Activated CD8-positive, alpha-beta memory T cell treated with anti-CD3 and anti-CD28 coated beads for 36 hours (primary cell): Measurements from ENCODE around the gene TAF1D. TPM values are rescaled to one million over a fixed set of nuclear protein-coding genes. Genes with fewer than 3 reads are reported as not detected.
"Not testable (repeated sequence)": the region's sequence is repeated elsewhere in the genome, so short reads cannot be mapped to it uniquely, and the experiment has no call there.

ENCODE experiments used
- CTCF ChIA-PET: fragments of 350-600 bp; sonication (Branson Sonifier 250); formaldehyde crosslinking; loops from one replicate; lab custom pipeline; 2021; ENCODE audit warnings: antibody characterized with exemption; lab: Charles Lee
- POLR2A ChIA-PET: fragments of 350-600 bp; sonication (Branson Sonifier 250); formaldehyde crosslinking; loops from one replicate; lab custom pipeline; 2021; ENCODE audit warnings: antibody characterized with exemption; lab: Charles Lee
- total RNA-seq, 2 experiments: library from RNA; stranded (reverse); gene quantifications; one replicate each; pipeline ENCODE4 v1.2.3, GENCODE V29; 2021

The TAF1D gene, protein sequence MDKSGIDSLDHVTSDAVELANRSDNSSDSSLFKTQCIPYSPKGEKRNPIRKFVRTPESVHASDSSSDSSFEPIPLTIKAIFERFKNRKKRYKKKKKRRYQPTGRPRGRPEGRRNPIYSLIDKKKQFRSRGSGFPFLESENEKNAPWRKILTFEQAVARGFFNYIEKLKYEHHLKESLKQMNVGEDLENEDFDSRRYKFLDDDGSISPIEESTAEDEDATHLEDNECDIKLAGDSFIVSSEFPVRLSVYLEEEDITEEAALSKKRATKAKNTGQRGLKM
- total RNA-seq: 100 to 1,000 TPM; 284 to 296 TPM

GRCh38 chr11:93741094-93741881 lies at the start of gene TAF1D, which contains the start of gene C11orf54:
TAF1D (minus strand) TSS chr11:93741495; CDS start chr11:93739304, 2,191 bp downstream.
C11orf54 (plus strand) TSS chr11:93741672; CDS start chr11:93747394, 5,722 bp downstream.
- ChIA-PET POLR2A (interaction anchor here (0.6 to 4.5 kb wide), 10 partner anchors 11 to 803 kb away, joined by 3 to 61 read pairs (median 4); partner anchors contain the start of genes CEP295, FUT4 and MED17), CTCF (interaction anchor here (2.5 kb wide), 1 partner anchor 43 kb away, joined by 10 read pairs; the partner anchor contains the start of gene MED17)

GRCh38 chr11:93784935-93785360 lies 43.7 kb upstream of the TAF1D start:
- ChIA-PET POLR2A (interaction anchor here (2.3 kb wide), 1 partner anchor 47 kb away, joined by 6 read pairs; no protein-coding TSS in a partner anchor), CTCF (no interaction called here)

- ChIA-PET CTCF (interaction anchor here (0.8 to 1.2 kb wide), 4 partner anchors 19 to 123 kb away, joined by 3 to 10 read pairs (median 3); partner anchors contain the start of genes C11orf54, CEP295 and TAF1D), POLR2A (interaction anchor here (0.6 to 2.9 kb wide), 9 partner anchors 14 to 580 kb away, joined by 3 to 61 read pairs (median 6); partner anchors contain the start of genes C11orf54, CEP295, PANX1 and TAF1D)
Observed at GRCh38 chr11:93784145-93784934, 43.0 kb upstream of the TAF1D start, which contains the start of gene MED17. MED17 (plus strand) TSS chr11:93784282; CDS start chr11:93784514, 232 bp downstream.

GRCh38 chr11:93783765-93784144 lies 42.5 kb upstream of the TAF1D start:
- POLR2A ChIA-PET: interaction anchor here (0.6 to 2.9 kb wide), 10 partner anchors 13 to 579 kb away, joined by 3 to 61 read pairs (median 6); partner anchors contain the start of genes C11orf54, CEP295, PANX1 and TAF1D
- CTCF ChIA-PET: interaction anchor here (0.8 to 1.2 kb wide), 4 partner anchors 19 to 122 kb away, joined by 3 to 10 read pairs (median 3); partner anchors contain the start of genes C11orf54, CEP295 and TAF1D

DNA sequence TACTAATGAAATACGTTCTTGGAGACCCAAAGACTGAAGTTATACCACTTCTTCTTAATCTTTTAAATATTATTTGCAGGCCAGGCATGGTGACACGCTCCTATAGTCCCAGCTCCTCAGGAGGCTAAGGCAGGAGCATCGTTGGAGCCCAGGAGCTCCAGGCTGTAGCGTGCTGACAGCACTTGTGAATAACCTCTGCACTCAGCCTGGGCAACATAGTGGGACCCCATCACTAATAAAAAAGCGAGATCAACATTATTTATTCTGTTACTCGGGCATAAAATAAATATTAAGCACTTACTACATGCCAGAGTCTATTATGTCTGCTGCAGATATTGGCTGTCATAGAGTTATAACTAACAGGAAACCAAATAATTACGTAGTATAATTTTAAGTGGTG lies 42.1 kb upstream of the TAF1D start:
- ChIA-PET POLR2A (interaction anchor here (0.6 to 2.9 kb wide), 7 partner anchors 19 to 345 kb away, joined by 3 to 61 read pairs (median 7); partner anchors contain the start of genes C11orf54, CEP295, PANX1 and TAF1D), CTCF (interaction anchor here (0.9 to 1.2 kb wide), 3 partner anchors 42 to 122 kb away, joined by 3 to 10 read pairs (median 3); partner anchors contain the start of genes C11orf54, CEP295 and TAF1D)

GRCh38 chr11:93775289-93775688 lies 34.0 kb upstream of the TAF1D start:
- ChIA-PET POLR2A (no interaction called here), CTCF (interaction anchor here (0.7 kb wide), 1 partner anchor 758 kb away, joined by 3 read pairs; no protein-coding TSS in a partner anchor)

GRCh38 chr11:93774560-93774959 lies 33.3 kb upstream of the TAF1D start:
- CTCF ChIA-PET, POLR2A ChIA-PET: not testable (repeated sequence)

DNA sequence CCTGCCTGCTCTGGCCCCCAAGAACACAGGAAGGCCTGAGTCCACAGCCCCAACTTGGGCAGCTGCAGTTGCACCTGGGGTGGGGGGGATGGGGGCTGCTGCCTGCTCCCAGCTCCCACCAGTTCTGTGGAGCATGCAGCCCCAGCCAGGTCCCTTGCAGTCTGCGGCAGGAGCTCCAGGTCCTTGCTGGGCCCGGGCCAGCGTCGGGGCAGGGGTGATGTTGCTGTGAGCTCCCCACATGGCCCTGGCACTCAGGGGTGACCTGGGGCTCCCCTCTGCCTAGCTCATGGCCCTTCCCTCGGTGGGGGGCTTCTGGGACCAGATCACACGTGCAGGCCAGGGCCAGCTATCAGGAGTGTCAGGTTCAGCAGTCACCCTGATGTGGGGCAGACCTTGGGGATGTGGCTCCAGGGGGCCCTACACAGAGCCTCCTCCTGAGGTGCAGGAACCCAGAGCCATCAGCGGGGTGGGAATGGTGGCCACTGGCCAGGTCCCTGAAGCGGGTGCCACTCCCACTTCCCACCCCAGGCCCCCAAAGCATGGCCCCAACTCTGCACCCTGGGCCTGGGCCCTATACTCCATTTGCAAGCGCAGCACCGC lies 32.4 kb upstream of the TAF1D start:
- ChIA-PET POLR2A (no interaction called here), CTCF (no interaction called here)

DNA sequence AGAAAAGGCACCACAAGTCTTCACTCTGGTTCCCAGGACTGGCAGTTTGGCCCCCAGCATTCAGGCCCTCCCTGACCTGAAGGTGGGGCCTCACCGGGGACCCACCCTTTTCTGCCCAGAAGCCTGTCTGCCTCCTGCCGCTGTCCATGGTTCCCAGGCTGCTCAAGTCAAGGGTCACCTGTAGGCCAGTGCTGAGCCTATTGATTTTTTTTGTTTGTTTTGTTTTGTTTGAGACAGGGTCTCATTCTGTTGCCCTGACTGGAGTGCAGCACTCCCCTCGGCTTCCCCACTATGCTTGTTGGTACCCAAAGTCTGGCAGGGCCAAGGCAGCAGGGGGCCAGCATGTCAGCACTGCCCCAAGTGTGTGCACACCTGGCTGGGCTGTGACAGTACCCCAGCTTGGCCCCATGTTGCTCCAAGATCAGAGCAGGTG lies 31.8 kb upstream of the TAF1D start:
- POLR2A ChIA-PET: no interaction called here

GRCh38 chr11:93772123-93772522 lies 30.8 kb upstream of the TAF1D start:
- POLR2A ChIA-PET: no interaction called here
- CTCF ChIA-PET: no interaction called here

More for the DNA sequence above, 31.8 kb upstream of the TAF1D start:
- CTCF ChIA-PET: no interaction called here

DNA sequence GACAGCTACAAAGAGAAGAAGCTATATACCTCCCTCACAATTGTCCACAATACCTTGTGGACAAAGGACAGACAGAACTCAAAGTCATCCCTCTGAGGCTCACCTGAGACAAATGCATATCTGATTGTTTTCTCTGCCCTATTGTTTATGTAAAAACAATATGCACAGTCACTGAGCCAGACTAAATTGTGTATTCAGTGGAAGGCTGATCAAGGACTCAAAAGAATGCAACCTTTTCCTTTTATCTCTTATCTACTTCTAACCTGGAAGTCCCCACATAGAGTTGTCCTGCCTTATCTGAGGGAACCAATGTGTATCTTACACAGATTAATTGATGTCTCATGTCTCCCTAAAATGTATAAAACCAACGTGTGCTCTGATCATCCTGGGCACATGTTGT lies 28.9 kb upstream of the TAF1D start:
- POLR2A ChIA-PET: interaction anchor here (1.3 kb wide), 1 partner anchor 14 kb away, joined by 4 read pairs; the partner anchor contains the start of gene MED17

GRCh38 chr11:93767018-93767417 lies 25.7 kb upstream of the TAF1D start:
- ChIA-PET CTCF (no interaction called here), POLR2A (no interaction called here)

More for the DNA sequence above, 28.9 kb upstream of the TAF1D start:
- CTCF ChIA-PET: no interaction called here

GRCh38 chr11:93766504-93766903 lies 25.2 kb upstream of the TAF1D start:
- CTCF ChIA-PET: interaction anchor here (0.6 kb wide), 1 partner anchor 1301 kb away, joined by 4 read pairs; no protein-coding TSS in a partner anchor
- POLR2A ChIA-PET: no interaction called here

- ChIA-PET POLR2A (no interaction called here), CTCF (interaction anchor here (1.0 kb wide), 1 partner anchor 18 kb away, joined by 3 read pairs; the partner anchor contains the start of gene MED17)
Observed at GRCh38 chr11:93765551-93765950, 24.3 kb upstream of the TAF1D start.

GRCh38 chr11:93761910-93762309 lies 20.6 kb upstream of the TAF1D start:
- POLR2A ChIA-PET: no interaction called here
- CTCF ChIA-PET: no interaction called here

DNA sequence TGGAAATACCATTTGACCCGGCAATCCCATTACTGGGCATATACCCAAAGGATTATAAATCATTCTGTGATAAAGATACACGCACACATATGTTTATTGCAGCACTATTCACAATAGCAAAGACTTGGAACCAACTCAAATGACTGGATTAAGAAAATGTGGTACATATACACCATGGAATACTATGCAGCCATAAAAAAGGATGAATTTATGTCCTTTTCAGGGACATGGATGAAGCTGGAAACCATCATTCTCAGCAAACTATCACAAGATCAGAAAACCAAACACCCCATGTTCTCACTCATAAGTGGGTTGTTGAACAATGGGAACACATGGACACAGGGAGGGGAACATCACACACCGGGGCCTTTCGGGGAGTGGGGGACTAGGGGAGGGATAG lies 17.8 kb upstream of the TAF1D start:
- CTCF ChIA-PET, POLR2A ChIA-PET: not testable (repeated sequence)

- ChIA-PET POLR2A (no interaction called here), CTCF (no interaction called here)
Observed at GRCh38 chr11:93757924-93758865, 16.9 kb upstream of the TAF1D start.
